ENCODE data around the gene ITGB3BP. TPM values are rescaled to one million over a fixed set of nuclear protein-coding genes. Genes with fewer than 3 reads are reported as not detected.

ITGB3BP gene, protein sequence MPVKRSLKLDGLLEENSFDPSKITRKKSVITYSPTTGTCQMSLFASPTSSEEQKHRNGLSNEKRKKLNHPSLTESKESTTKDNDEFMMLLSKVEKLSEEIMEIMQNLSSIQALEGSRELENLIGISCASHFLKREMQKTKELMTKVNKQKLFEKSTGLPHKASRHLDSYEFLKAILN
- 9.2 and 15.3 TPM in 2 replicates for total RNA-seq

DNA sequence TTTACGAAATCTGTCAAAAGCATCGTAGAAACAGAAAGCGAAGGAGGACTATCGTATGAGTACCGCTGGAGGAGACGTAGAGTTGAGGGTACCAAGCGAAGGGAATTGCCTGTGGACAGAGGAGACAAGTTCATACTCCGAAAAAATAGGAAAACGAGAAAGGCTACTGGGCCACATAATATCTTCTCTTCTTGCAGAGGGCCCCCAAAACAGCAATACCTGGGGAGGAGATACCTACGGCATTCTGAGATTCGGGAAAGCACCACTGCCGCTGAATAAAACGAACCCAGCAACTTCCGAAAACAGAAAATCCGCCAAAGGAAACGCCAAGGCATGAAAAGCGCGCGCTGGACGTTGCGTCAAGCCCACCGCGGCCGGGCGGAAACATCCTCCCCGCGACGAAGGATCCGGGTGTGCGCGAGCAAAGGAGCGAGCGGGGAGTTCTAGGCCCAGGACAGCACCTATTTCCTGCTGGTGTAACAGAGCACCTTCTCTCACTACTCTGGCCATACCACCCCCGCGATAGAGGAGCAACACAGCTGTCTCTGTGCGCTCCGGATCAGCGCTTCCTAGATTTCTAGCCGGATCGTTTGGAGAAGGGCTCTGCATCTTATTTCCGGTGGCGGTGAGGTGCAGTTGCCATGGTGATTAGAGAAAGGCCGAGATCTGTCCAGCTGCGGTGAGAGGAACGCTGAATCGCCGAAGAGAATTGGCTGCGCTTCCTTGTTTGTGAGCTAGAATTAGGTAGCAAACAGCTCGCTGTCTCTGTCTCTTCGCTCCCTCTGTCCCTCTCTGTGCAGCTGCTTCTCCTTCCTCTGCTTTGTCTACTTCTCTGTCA is at the start of gene ITGB3BP, which contains the start of gene EFCAB7:
ITGB3BP (minus strand) TSS at position 335 of the 838 bp plus-strand sequence; CDS start at position 243, 92 bp downstream.
EFCAB7 (plus strand) TSS at position 635 of the 838 bp plus-strand sequence. CDS start 2,048 bp downstream, outside the sequence.

Small RNA genes within 50 kb of the gene (small RNA-seq; reads per million reads assigned to genes)
- gene RF02105, result not detected
- gene RF02106, result not detected
- gene RF02107, result not detected
- not detected for gene RF02108
- gene RF02109, result not detected
- not detected for gene RF02110
- gene RN7SL488P, result not detected
- not detected for gene RNU7-123P

Other genes starting within 250 kb of the ITGB3BP start
- gene FOXD3, start 200.7 kb downstream of the ITGB3BP start, total RNA-seq, result not detected in 2 replicates
- gene ALG6, start 155.6 kb downstream of the ITGB3BP start, total RNA-seq, result 8.4 and 9.4 TPM in 2 replicates
- 3.8 and 5.1 TPM in 2 replicates for gene EFCAB7, start 300 bp upstream of the ITGB3BP start, total RNA-seq
- 115 and 233 TPM in 2 replicates for gene PGM1, start 70.2 kb upstream of the ITGB3BP start, total RNA-seq